H1 (cell line): Measurements from ENCODE around the gene C21orf91.

ENCODE experiments used
- RNF2 ChIP-seq: fragments of 200-900, 300-1000 bp; sonication (generic); IDR thresholded peaks from 2 replicates; pipeline ENCODE4 v1.7.1; 2016; ENCODE audit warnings: borderline replicate concordance, low read depth, mild to moderate bottlenecking, antibody characterized with exemption, low read length; ENCODE audit not compliant: poor library complexity, severe bottlenecking; ENCODE audit errors: missing control alignments
- SIN3A ChIP-seq, 2 experiments: IDR thresholded peaks in 1 of 2; conservative IDR thresholded peaks in 1 of 2; 2 replicates each; pipeline ENCODE4 v1.6.1; 2011 to 2012; ENCODE audit warnings: low read length in 2 of 2, improper control_type of control experiment in 1 of 2, low read depth in 1 of 2, mild to moderate bottlenecking in 1 of 2
- TF ChIP-seq, protein P1 (sequence below), 3 experiments: IDR thresholded peaks; 1 replicate in 2 of 3; 2 replicates in 1 of 3; pipeline versions ENCODE4 v1.5.1 to v1.6.1; 2011; ENCODE audit warnings: low read length in 3 of 3, mild to moderate bottlenecking in 3 of 3, inconsistent platforms in 2 of 3, low read depth in 1 of 3, moderate library complexity in 1 of 3; ENCODE audit not compliant: insufficient read depth in 1 of 3; ENCODE audit errors: control extremely low read depth in 1 of 3

DNA sequence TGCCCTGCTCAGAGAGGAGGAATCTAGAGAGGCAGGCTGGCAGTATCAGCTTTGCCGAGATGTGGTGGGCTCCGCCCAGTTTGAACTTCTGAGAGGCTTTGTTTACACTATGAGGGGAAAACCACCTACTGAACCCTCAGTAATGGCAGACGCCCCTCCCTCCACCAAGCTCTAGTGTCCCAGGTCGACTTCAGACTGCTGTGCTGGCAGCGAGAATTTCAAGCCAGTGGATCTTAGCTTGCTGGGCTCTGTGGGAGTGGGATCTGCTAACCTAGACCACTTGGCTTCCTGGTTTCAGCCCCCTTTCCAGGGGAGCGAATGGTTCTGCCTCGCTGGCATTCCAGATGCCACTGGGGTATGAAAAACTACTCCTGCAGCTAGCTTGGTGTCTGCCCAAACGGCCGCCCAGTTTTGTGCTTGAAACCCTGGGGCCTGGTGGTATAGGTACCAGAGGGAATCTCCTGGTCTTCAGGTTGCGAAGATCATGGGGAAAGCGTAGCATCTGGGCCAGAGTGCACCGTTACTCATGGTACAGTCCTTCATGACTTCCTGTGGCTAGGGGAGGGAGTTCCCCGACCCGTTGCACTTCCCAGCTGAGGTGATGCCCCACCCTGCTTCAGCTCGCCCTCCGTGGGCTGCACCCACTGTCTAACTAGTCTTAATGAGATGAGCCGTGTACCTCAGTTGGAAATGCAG lies 43.6 kb downstream of the C21orf91 start:
- TF ChIP-seq, protein P1, sequence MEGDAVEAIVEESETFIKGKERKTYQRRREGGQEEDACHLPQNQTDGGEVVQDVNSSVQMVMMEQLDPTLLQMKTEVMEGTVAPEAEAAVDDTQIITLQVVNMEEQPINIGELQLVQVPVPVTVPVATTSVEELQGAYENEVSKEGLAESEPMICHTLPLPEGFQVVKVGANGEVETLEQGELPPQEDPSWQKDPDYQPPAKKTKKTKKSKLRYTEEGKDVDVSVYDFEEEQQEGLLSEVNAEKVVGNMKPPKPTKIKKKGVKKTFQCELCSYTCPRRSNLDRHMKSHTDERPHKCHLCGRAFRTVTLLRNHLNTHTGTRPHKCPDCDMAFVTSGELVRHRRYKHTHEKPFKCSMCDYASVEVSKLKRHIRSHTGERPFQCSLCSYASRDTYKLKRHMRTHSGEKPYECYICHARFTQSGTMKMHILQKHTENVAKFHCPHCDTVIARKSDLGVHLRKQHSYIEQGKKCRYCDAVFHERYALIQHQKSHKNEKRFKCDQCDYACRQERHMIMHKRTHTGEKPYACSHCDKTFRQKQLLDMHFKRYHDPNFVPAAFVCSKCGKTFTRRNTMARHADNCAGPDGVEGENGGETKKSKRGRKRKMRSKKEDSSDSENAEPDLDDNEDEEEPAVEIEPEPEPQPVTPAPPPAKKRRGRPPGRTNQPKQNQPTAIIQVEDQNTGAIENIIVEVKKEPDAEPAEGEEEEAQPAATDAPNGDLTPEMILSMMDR (IDR thresholded peaks at IDR 0.05; ENCODE audit: control extremely low read depth in 1 of 3, insufficient read depth in 1 of 3, low read depth in 1 of 3, low read length in 3 of 3) = no peak
- no peak for TF ChIP-seq RNF2
- no peak for TF ChIP-seq SIN3A (conservative IDR thresholded peaks at IDR 0.05 in 1 of 2, IDR thresholded peaks at IDR 0.05 in 1 of 2; ENCODE audit: low read depth in 1 of 2, low read length in 2 of 2)
